H9 (cell line): ENCODE results near the gene THRB. TPM values are rescaled to one million over a fixed set of nuclear protein-coding genes. Genes with fewer than 3 reads are reported as not detected.

ENCODE experiments used
- DNase-seq: peaks from one replicate; pipeline ENCODE4 v3.0.0-alpha.2; 2017
- H2AFZ ChIP-seq: one replicate; pipeline ENCODE4 v1.6.1; 2013; ENCODE audit warnings: mild to moderate bottlenecking, low read length, control low read depth, moderate library complexity
- H2AK5ac ChIP-seq: 2 replicates; pipeline ENCODE4 v1.6.1; 2013; ENCODE audit warnings: low read length, control low read depth, mixed read lengths; ENCODE audit not compliant: insufficient read length
- H2BK120ac ChIP-seq: one replicate; pipeline ENCODE4 v1.6.1; 2013; ENCODE audit warnings: low read depth, mild to moderate bottlenecking, low read length, control low read depth, inconsistent platforms; ENCODE audit not compliant: poor library complexity, severe bottlenecking
- H2BK12ac ChIP-seq: 2 replicates; pipeline ENCODE4 v1.6.1; 2013; ENCODE audit warnings: low read length, control low read depth, mixed read lengths, low read depth; ENCODE audit not compliant: insufficient read length
- H2BK15ac ChIP-seq: 2 replicates; pipeline ENCODE4 v1.6.1; 2013; ENCODE audit warnings: low read depth, low read length, control low read depth
- H2BK20ac ChIP-seq: one replicate; pipeline ENCODE4 v1.6.1; 2013; ENCODE audit warnings: low read depth, mild to moderate bottlenecking, low read length, control low read depth, inconsistent platforms; ENCODE audit not compliant: poor library complexity, severe bottlenecking
- H2BK5ac ChIP-seq: 2 replicates; pipeline ENCODE4 v1.6.1; 2013; ENCODE audit warnings: low read length, control low read depth, mixed read lengths; ENCODE audit not compliant: insufficient read length
- H3K14ac ChIP-seq: 2 replicates; pipeline ENCODE4 v1.6.1; 2013; ENCODE audit warnings: low read length, control low read depth; ENCODE audit not compliant: insufficient read depth
- H3K18ac ChIP-seq: 2 replicates; pipeline ENCODE4 v1.6.1; 2013; ENCODE audit warnings: low read depth, mild to moderate bottlenecking, mixed read lengths, low read length, control low read depth; ENCODE audit not compliant: insufficient read length
- H3K23ac ChIP-seq: 2 replicates; pipeline ENCODE4 v1.6.1; 2013; ENCODE audit warnings: low read length, control low read depth, mixed read lengths, low read depth; ENCODE audit not compliant: insufficient read length
- H3K23me2 ChIP-seq: 2 replicates; pipeline ENCODE4 v1.6.1; 2013; ENCODE audit warnings: low read depth, mild to moderate bottlenecking, mixed read lengths, low read length, control low read depth; ENCODE audit not compliant: insufficient read length, poor library complexity, severe bottlenecking
- H3K27ac ChIP-seq: 2 replicates; pipeline ENCODE4 v1.5.1; 2013; ENCODE audit warnings: low read length, control low read depth, mixed read lengths, low read depth; ENCODE audit not compliant: insufficient read length
- H3K27me3 ChIP-seq: 2 replicates; pipeline ENCODE4 v1.6.1; 2013; ENCODE audit warnings: low read length, control low read depth, inconsistent platforms; ENCODE audit not compliant: insufficient read depth
- H3K4ac ChIP-seq: 2 replicates; pipeline ENCODE4 v1.6.1; 2013; ENCODE audit warnings: low read depth, mild to moderate bottlenecking, control low read depth, inconsistent platforms, low read length, moderate library complexity
- H3K4me1 ChIP-seq: 2 replicates; pipeline ENCODE4 v1.6.1; 2013; ENCODE audit warnings: low read length, control low read depth, inconsistent platforms; ENCODE audit not compliant: insufficient read depth
- H3K4me2 ChIP-seq: 2 replicates; pipeline ENCODE4 v1.6.1; 2013; ENCODE audit warnings: low read length, control low read depth, mixed read lengths; ENCODE audit not compliant: insufficient read length, insufficient read depth
- H3K56ac ChIP-seq: 2 replicates; pipeline ENCODE4 v1.6.1; 2013; ENCODE audit warnings: low read depth, mild to moderate bottlenecking, mixed read lengths, low read length, control low read depth; ENCODE audit not compliant: insufficient read length
- H3K79me1 ChIP-seq: 2 replicates; pipeline ENCODE4 v1.6.1; 2013; ENCODE audit warnings: low read depth, mild to moderate bottlenecking, moderate library complexity, low read length, control low read depth, inconsistent platforms; ENCODE audit not compliant: insufficient read depth, poor library complexity, severe bottlenecking
- H3K79me2 ChIP-seq: 2 replicates; pipeline ENCODE4 v1.6.1; 2013; ENCODE audit warnings: low read length, control low read depth, inconsistent platforms; ENCODE audit not compliant: insufficient read depth
- H3K9ac ChIP-seq: 2 replicates; pipeline ENCODE4 v1.6.1; 2013; ENCODE audit warnings: low read length, control low read depth, mixed read lengths; ENCODE audit not compliant: insufficient read length; ENCODE audit errors: extremely low read depth
- H3K9me3 ChIP-seq: one replicate; pipeline ENCODE4 v1.6.1; 2013; ENCODE audit warnings: low read depth, low read length, inconsistent platforms; ENCODE audit not compliant: control insufficient read depth
- H3T11ph ChIP-seq: one replicate; pipeline ENCODE4 v1.6.1; 2013; ENCODE audit warnings: mild to moderate bottlenecking, low read length, control low read depth, inconsistent platforms
- H4K20me1 ChIP-seq: one replicate; pipeline ENCODE4 v1.6.1; 2013; ENCODE audit not compliant: control insufficient read depth, insufficient read length, insufficient read depth
- H4K5ac ChIP-seq: 2 replicates; pipeline ENCODE4 v1.6.1; 2013; ENCODE audit warnings: low read depth, mild to moderate bottlenecking, mixed read lengths, low read length, control low read depth; ENCODE audit not compliant: insufficient read length
- H4K8ac ChIP-seq: replicated peaks from 2 replicates; pipeline ENCODE4 v1.6.1; 2013; ENCODE audit warnings: low read length, control low read depth, mixed read lengths, low read depth; ENCODE audit not compliant: insufficient read length
- H4K91ac ChIP-seq: 2 replicates; pipeline ENCODE4 v1.6.1; 2013; ENCODE audit warnings: low read depth, mild to moderate bottlenecking, moderate library complexity, mixed read lengths, low read length, control low read depth; ENCODE audit not compliant: insufficient read length
- H3K27ac Mint-ChIP-seq, 3 experiments: 2 replicates in 2 of 3; 3 replicates in 1 of 3; pipeline ENCODE4 v1.8.0; 2020 to 2021; ENCODE audit warnings: mixed read lengths in 3 of 3, mild to moderate bottlenecking in 1 of 3, moderate library complexity in 1 of 3
- H3K27me3 Mint-ChIP-seq: 2 replicates; pipeline ENCODE4 v1.8.0; 2021; ENCODE audit warnings: low read depth, mild to moderate bottlenecking, moderate library complexity, mixed read lengths
- H3K36me3 Mint-ChIP-seq, 3 experiments: 2 replicates in 2 of 3; 3 replicates in 1 of 3; pipeline ENCODE4 v1.8.0; 2020 to 2021; ENCODE audit warnings: low read depth in 3 of 3, mixed read lengths in 3 of 3; ENCODE audit not compliant: insufficient read depth in 1 of 3
- H3K4me1 Mint-ChIP-seq, 2 experiments: 2 replicates each; pipeline ENCODE4 v1.8.0; 2020; ENCODE audit warnings: mixed read lengths in 2 of 2
- H3K4me3 Mint-ChIP-seq, 2 experiments: 2 replicates in 1 of 2; 3 replicates in 1 of 2; pipeline ENCODE4 v1.8.0; 2020 to 2021; ENCODE audit warnings: mild to moderate bottlenecking in 2 of 2, mixed read lengths in 2 of 2, moderate library complexity in 1 of 2
- H3K9me3 Mint-ChIP-seq, 2 experiments: 2 replicates in 1 of 2; 3 replicates in 1 of 2; pipeline ENCODE4 v1.8.0; 2020; ENCODE audit warnings: mild to moderate bottlenecking in 2 of 2, mixed read lengths in 2 of 2, moderate library complexity in 1 of 2
- CTCF ChIP-seq: fragments of 200-600 bp; sonication (generic); conservative IDR thresholded peaks from 3 replicates; pipeline ENCODE4 v1.8.0; 2021; ENCODE audit warnings: antibody characterized with exemption, mild to moderate bottlenecking
- WGBS: extraction: QIAGEN DNeasy Blood & Tissue Kit; methylation state at CpG from one replicate; pipeline ENCODE4 v1.1.7; 2013; ENCODE audit warnings: missing lambda C conversion rate, low lambda C conversion rate, mixed read lengths; ENCODE audit not compliant: insufficient read length; ENCODE audit errors: extremely low coverage; 5-methylcytosine and 5-hydroxymethylcytosine counted together
- total RNA-seq: library from RNA; stranded (reverse); gene quantifications from 2 replicates; pipeline ENCODE4 v1.2.1, GENCODE V29; 2021

Gene THRB
- total RNA-seq, 1 experiment from 2014 or later: 8.6 TPM

GRCh38 chr3:24225385-24225950 lies 269.2 kb downstream of the THRB start:
- Histone ChIP-seq H4K8ac (no peak overlapping the region), H3K79me2 (no peaks in the 10 kb centered on the region), H2AK5ac (no peak overlapping the region), H2BK20ac (no peak overlapping the region), H4K91ac (no peak overlapping the region), H3K79me1 (no peaks in the 10 kb centered on the region), H3K9ac (no peak overlapping the region), H4K20me1 (no peaks in the 10 kb centered on the region), H3K14ac (no peak overlapping the region), H3K23ac (no peak overlapping the region), H3T11ph (no peak overlapping the region), H3K4me2 (no peak overlapping the region), H3K4me1 (no peaks in the 10 kb centered on the region; the same call in 1 of the 2 replicates), H3K27me3 (no peaks in the 10 kb centered on the region), H2BK120ac (no peak overlapping the region), H2BK5ac (no peak overlapping the region), H3K23me2 (no peaks in the 10 kb centered on the region), H4K5ac (no peak overlapping the region), H3K18ac (no peak overlapping the region), H3K4ac (no peak overlapping the region), H2BK15ac (no peak overlapping the region), H3K9me3 (no peaks in the 10 kb centered on the region), H2AFZ (no peak overlapping the region), H3K56ac (no peak overlapping the region), H3K27ac (no peak overlapping the region), H2BK12ac (no peak overlapping the region)
- TF ChIP-seq CTCF: no peak
- H3K9me3 Mint-ChIP-seq: no peaks in the 10 kb centered on the region
- DNase-seq: no peak
- no peaks in the 10 kb centered on the region for H3K36me3 Mint-ChIP-seq
- no peak overlapping the region for H3K4me3 Mint-ChIP-seq
- H3K4me1 Mint-ChIP-seq: peaks cover 25 to 26% of the 10 kb centered on the region in 2 experiments
- no peak overlapping the region; a peak in 1 of 7 replicates for H3K27ac Mint-ChIP-seq
- no CpG with 5 or more reads among the region's 5 CpGs for WGBS
- no peaks in the 10 kb centered on the region for H3K27me3 Mint-ChIP-seq
